ENCODE results near the gene CAMTA1. TPM values are rescaled to one million over a fixed set of nuclear protein-coding genes. Genes with fewer than 3 reads are reported as not detected.

The CAMTA1 gene
- total RNA-seq, 6 donors from 2014 or later = 38.8 to 74.0 (median 46.1) TPM

DNA sequence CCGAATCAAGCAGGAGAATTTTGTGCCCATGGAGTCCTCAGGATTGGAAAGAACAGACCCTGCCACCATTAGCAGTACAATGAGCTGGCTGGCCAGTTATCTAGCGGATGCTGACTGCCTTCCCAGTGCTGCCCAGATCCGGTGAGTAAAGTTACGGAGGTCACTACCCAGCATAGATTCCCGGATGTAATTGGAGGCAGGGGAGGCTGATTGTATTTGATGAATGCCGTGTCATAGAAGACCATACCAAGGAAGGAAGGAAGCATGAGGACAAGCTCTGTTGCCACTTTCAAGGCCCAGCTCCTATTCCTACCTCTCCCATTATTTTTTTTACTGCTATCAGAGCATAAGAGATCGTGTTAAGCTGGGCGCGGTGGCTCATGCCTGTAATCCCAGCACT, 959.6 kb downstream of the CAMTA1 start:
- H3K9me3 ChIP-seq = no peaks in the 10 kb centered on the region
- H3K4me1 ChIP-seq = no peaks in the 10 kb centered on the region
- H3K27ac ChIP-seq = peak overlapping the region in 1 of 4 donors; percentile 30
- ATAC-seq (ENCODE audit: low FRiP score in 2 of 2) = no peak
- no peak overlapping the region for H3K4me3 ChIP-seq
- no peak for DNase-seq
- 73 to 90% methylated on average over 9 of the region's 9 CpGs for WGBS, 2 donors
- no peak for TF ChIP-seq EP300 (IDR thresholded peaks at IDR 0.05)
- H3K27me3 ChIP-seq = no peaks in the 10 kb centered on the region
- H3K36me3 ChIP-seq = peaks cover 0 to 17% (median 0%) of the 10 kb centered on the region in 4 donors

DNA sequence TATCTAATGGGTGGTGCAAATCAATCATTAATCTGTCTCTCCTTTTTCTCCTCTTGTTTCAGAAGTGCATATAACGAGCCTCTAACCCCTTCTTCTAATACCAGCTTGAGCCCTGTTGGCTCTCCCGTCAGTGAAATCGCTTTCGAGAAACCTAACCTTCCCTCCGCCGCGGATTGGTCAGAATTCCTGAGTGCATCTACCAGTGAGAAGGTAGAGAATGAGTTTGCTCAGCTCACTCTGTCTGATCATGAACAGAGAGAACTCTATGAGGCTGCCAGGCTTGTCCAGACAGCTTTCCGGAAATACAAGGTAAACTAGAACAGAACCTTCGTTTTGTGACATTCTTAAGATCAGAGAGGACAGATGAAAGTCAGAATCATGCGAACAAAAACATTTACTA, 960.5 kb downstream of the CAMTA1 start:
- peak in 1 of 2 donors; percentile 59 for DNase-seq

DNA sequence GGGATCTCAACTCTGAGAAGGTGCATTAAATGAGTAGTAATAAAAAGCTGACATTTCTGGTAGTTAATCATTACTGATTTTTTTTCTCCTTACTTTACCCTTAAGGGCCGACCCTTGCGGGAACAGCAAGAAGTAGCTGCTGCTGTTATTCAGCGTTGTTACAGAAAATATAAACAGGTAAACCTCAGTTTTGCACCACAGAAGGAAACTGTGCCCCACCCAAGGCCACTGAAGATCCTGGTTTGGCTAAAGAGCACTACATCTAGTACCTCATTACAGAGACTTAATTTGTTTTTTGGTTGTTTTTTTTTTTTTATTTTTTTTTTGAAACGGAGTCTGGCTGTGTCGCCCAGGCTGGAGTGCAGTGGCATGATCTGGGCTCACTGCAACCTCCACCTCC, 962.4 kb downstream of the CAMTA1 start:
- no peak overlapping the region for H3K4me3 ChIP-seq

More for the DNA sequence above, 960.5 kb downstream of the CAMTA1 start:
- Histone ChIP-seq H3K4me1 (no peaks in the 10 kb centered on the region), H3K36me3 (peaks cover 0 to 23% (median 0%) of the 10 kb centered on the region in 4 donors), H3K4me3 (no peak overlapping the region), H3K9me3 (no peaks in the 10 kb centered on the region), H3K27ac (no peak overlapping the region), H3K27me3 (no peaks in the 10 kb centered on the region)
- TF ChIP-seq, protein P1, sequence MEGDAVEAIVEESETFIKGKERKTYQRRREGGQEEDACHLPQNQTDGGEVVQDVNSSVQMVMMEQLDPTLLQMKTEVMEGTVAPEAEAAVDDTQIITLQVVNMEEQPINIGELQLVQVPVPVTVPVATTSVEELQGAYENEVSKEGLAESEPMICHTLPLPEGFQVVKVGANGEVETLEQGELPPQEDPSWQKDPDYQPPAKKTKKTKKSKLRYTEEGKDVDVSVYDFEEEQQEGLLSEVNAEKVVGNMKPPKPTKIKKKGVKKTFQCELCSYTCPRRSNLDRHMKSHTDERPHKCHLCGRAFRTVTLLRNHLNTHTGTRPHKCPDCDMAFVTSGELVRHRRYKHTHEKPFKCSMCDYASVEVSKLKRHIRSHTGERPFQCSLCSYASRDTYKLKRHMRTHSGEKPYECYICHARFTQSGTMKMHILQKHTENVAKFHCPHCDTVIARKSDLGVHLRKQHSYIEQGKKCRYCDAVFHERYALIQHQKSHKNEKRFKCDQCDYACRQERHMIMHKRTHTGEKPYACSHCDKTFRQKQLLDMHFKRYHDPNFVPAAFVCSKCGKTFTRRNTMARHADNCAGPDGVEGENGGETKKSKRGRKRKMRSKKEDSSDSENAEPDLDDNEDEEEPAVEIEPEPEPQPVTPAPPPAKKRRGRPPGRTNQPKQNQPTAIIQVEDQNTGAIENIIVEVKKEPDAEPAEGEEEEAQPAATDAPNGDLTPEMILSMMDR (IDR thresholded peaks at IDR 0.05) = no peak
- no peak for TF ChIP-seq EP300 (IDR thresholded peaks at IDR 0.05)
- no peak for TF ChIP-seq POLR2AphosphoS5 (IDR thresholded peaks at IDR 0.05)
- TF ChIP-seq POLR2A (IDR thresholded peaks at IDR 0.05) = no peak
- no peak for ATAC-seq (ENCODE audit: low FRiP score in 2 of 2)
- WGBS, 2 donors = 72 to 78% methylated on average over 10 of the region's 10 CpGs

DNA sequence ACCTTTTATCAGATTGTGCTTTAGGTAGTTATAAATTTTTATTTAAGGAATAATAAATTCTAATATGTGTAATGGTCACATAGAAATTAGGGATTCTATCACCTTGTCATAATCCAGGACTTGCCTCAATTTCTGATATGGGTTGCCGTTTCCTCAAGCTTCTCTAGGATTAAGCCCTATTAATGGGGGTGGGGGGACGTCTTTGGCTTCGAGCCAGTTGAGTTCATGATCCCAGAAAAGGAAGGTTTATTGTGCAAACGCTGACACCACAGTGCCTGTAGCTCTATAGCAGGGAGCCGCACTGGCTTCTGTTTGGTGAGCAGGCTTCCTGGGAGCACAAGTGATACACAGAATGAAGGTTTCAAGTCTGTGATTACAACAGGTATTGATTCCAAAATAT, 963.9 kb downstream of the CAMTA1 start:
- ATAC-seq (ENCODE audit: low FRiP score in 2 of 2) = no peak
- TF ChIP-seq EP300 (IDR thresholded peaks at IDR 0.05) = no peak
- TF ChIP-seq POLR2AphosphoS5 (IDR thresholded peaks at IDR 0.05) = no peak
- no peak for TF ChIP-seq POLR2A (IDR thresholded peaks at IDR 0.05)
- TF ChIP-seq, protein P1 (IDR thresholded peaks at IDR 0.05) = no peak
- Histone ChIP-seq H3K27me3 (no peaks in the 10 kb centered on the region), H3K27ac (no peak overlapping the region), H3K4me3 (no peak overlapping the region), H3K4me1 (peaks cover 12 to 22% (median 15%) of the 10 kb centered on the region in 4 donors), H3K36me3 (peaks cover 0 to 23% (median 0%) of the 10 kb centered on the region in 4 donors), H3K9me3 (no peaks in the 10 kb centered on the region)
- DNase-seq = no peak
- 59 to 63% methylated on average over 5 of the region's 5 CpGs for WGBS, 2 donors

More for the DNA sequence above, 962.4 kb downstream of the CAMTA1 start:
- 76 to 82% methylated on average over 5 of the region's 5 CpGs for WGBS, 2 donors
- H3K36me3 ChIP-seq = peaks cover 0 to 23% (median 0%) of the 10 kb centered on the region in 4 donors
- H3K9me3 ChIP-seq = no peaks in the 10 kb centered on the region
- H3K4me1 ChIP-seq = peaks cover 4 to 9% (median 7%) of the 10 kb centered on the region in 4 donors
- TF ChIP-seq, protein P1 (IDR thresholded peaks at IDR 0.05) = no peak
- TF ChIP-seq POLR2A (IDR thresholded peaks at IDR 0.05) = no peak
- TF ChIP-seq EP300 (IDR thresholded peaks at IDR 0.05) = no peak
- no peak for TF ChIP-seq POLR2AphosphoS5 (IDR thresholded peaks at IDR 0.05)
- DNase-seq (no peak), ATAC-seq (ENCODE audit: low FRiP score in 2 of 2) (no peak)
- no peaks in the 10 kb centered on the region for H3K27me3 ChIP-seq
- no peak overlapping the region for H3K27ac ChIP-seq

DNA sequence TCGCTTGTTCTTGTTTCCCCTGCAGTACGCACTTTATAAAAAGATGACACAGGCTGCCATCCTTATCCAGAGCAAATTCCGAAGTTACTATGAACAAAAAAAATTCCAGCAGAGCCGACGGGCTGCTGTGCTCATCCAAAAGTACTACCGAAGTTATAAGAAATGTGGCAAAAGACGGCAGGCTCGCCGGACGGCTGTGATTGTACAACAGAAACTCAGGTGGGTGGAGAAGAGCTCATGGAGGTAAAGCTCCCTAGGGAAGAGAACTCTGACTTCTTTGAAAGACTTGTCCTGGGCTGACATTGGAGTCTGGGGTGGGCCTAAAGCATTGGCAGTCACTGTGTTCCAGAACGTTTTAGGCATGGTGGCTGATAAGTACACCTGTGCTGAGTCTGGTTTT, 965.9 kb downstream of the CAMTA1 start:
- Histone ChIP-seq H3K4me3 (no peak overlapping the region), H3K27ac (no peak overlapping the region), H3K4me1 (peaks cover 12 to 22% (median 15%) of the 10 kb centered on the region in 4 donors), H3K36me3 (peaks cover 0 to 13% (median 0%) of the 10 kb centered on the region in 4 donors), H3K27me3 (no peaks in the 10 kb centered on the region), H3K9me3 (no peaks in the 10 kb centered on the region)
- no peak for DNase-seq
- ATAC-seq (ENCODE audit: low FRiP score in 2 of 2) = no peak
- TF ChIP-seq EP300 (IDR thresholded peaks at IDR 0.05) (no peak), POLR2AphosphoS5 (IDR thresholded peaks at IDR 0.05) (no peak), POLR2A (IDR thresholded peaks at IDR 0.05) (no peak)
- TF ChIP-seq, protein P1 (IDR thresholded peaks at IDR 0.05) = no peak
- WGBS, 2 donors = 91 to 93% methylated on average over 11 of the region's 11 CpGs

Measured in upper lobe of left lung (tissue), 6 donors.